Non-pigmented ciliary epithelial cell (primary cell): ENCODE results near the gene CLIP2.
"Not testable (repeated sequence)": the region's sequence is repeated elsewhere in the genome, so short reads cannot be mapped to it uniquely, and the experiment has no call there.

Experiments used
- DNase-seq: peaks from one replicate; pipeline ENCODE4 v3.0.0-alpha.2; 2010; ENCODE audit warnings: low read depth

CLIP2 gene

GRCh38 chr7:74372511-74373111, 83.4 kb downstream of the CLIP2 start:
- no peak for DNase-seq

- DNase-seq: no peak
Measured at GRCh38 chr7:74373536-74373935, 84.3 kb downstream of the CLIP2 start.

GRCh38 chr7:74375726-74376220, 86.6 kb downstream of the CLIP2 start:
- DNase-seq: no peak

- DNase-seq: no peak
Measured at GRCh38 chr7:74376256-74377036, 87.2 kb downstream of the CLIP2 start.

- no peak for DNase-seq
Measured at GRCh38 chr7:74379938-74380337, 90.7 kb downstream of the CLIP2 start.

GRCh38 chr7:74380720-74381119, 91.5 kb downstream of the CLIP2 start:
- no peak for DNase-seq

- not testable (repeated sequence) for DNase-seq
Measured at GRCh38 chr7:74384086-74384485, 94.9 kb downstream of the CLIP2 start.

- not testable (repeated sequence) for DNase-seq
Measured at GRCh38 chr7:74384854-74385253, 95.6 kb downstream of the CLIP2 start.

- no peak for DNase-seq
Measured at GRCh38 chr7:74387606-74388005, 98.4 kb downstream of the CLIP2 start.

- DNase-seq: no peak
Measured at GRCh38 chr7:74388880-74389415, 99.7 kb downstream of the CLIP2 start.

GRCh38 chr7:74393722-74394121, 104.5 kb downstream of the CLIP2 start:
- DNase-seq: not testable (repeated sequence)

GRCh38 chr7:74394601-74395000, 105.4 kb downstream of the CLIP2 start:
- not testable (repeated sequence) for DNase-seq

- DNase-seq: no peak
Measured at GRCh38 chr7:74395745-74396311, 106.6 kb downstream of the CLIP2 start.

- no peak for DNase-seq
Measured at GRCh38 chr7:74396993-74397392, 107.8 kb downstream of the CLIP2 start.

- no peak for DNase-seq
Measured at GRCh38 chr7:74398426-74398825, 109.2 kb downstream of the CLIP2 start.

- DNase-seq: no peak
Measured at GRCh38 chr7:74399006-74399405, 109.8 kb downstream of the CLIP2 start.

GRCh38 chr7:74400420-74401136, 111.4 kb downstream of the CLIP2 start:
- DNase-seq: no peak

- no peak for DNase-seq
Measured at GRCh38 chr7:74401137-74401859, 112.1 kb downstream of the CLIP2 start.

GRCh38 chr7:74402668-74403067, 113.5 kb downstream of the CLIP2 start:
- not testable (repeated sequence) for DNase-seq

GRCh38 chr7:74403521-74404387, 114.5 kb downstream of the CLIP2 start:
- no peak for DNase-seq

- DNase-seq: no peak
Measured at GRCh38 chr7:74404388-74404700, 115.1 kb downstream of the CLIP2 start.
